Right lobe of liver (tissue), 4 donors: Measurements from ENCODE around the gene SPTB.
A peak's percentile ranks its signal among the peaks of the same experiment; 100 is the strongest.

Source experiments
- POLR2A ChIP-seq: fragments of 450-650 bp; IDR thresholded peaks from one replicate; pipeline ENCODE4 v1.6.1; 2017; ENCODE audit warnings: antibody characterized with exemption, mild to moderate bottlenecking
- TF ChIP-seq, protein P1 (sequence below), 4 donors: fragments of 200-600 bp in 3 of 4; fragments of 450-650 bp in 1 of 4; IDR thresholded peaks; one replicate each; pipeline versions ENCODE4 v1.5.1 to v1.8.0; 2016 to 2022; ENCODE audit warnings: antibody characterized with exemption in 4 of 4, mild to moderate bottlenecking in 2 of 4
- donor health status: DM: no; HTN: no; CAD: no.
- donor health status: DM: no; HTN: no; CAD: no.
- donor health status: DM: no; HTN: yes; CAD: no.

- TF ChIP-seq, protein P1, sequence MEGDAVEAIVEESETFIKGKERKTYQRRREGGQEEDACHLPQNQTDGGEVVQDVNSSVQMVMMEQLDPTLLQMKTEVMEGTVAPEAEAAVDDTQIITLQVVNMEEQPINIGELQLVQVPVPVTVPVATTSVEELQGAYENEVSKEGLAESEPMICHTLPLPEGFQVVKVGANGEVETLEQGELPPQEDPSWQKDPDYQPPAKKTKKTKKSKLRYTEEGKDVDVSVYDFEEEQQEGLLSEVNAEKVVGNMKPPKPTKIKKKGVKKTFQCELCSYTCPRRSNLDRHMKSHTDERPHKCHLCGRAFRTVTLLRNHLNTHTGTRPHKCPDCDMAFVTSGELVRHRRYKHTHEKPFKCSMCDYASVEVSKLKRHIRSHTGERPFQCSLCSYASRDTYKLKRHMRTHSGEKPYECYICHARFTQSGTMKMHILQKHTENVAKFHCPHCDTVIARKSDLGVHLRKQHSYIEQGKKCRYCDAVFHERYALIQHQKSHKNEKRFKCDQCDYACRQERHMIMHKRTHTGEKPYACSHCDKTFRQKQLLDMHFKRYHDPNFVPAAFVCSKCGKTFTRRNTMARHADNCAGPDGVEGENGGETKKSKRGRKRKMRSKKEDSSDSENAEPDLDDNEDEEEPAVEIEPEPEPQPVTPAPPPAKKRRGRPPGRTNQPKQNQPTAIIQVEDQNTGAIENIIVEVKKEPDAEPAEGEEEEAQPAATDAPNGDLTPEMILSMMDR (IDR thresholded peaks at IDR 0.05) = peak; percentile 61 to 75 (median 63)
- no peak for TF ChIP-seq POLR2A
Measured at GRCh38 chr14:64891839-64892375, 12.2 kb upstream of the SPTB start.
